Peyer's patch (tissue), 4 donors: ENCODE measurements around the gene GAS7.

Experiments used
- POLR2A ChIP-seq, 2 donors: fragments of 450-650 bp; IDR thresholded peaks; one replicate each; pipeline ENCODE4 v1.5.1; 2017; ENCODE audit warnings: antibody characterized with exemption in 2 of 2, mild to moderate bottlenecking in 2 of 2, moderate library complexity in 2 of 2
- TF ChIP-seq, protein P1 (sequence below), 6 experiments: fragments of 450-650 bp in 4 of 6; fragments of 200-600 bp in 2 of 6; sonication (generic) in 1 of 6; IDR thresholded peaks; one replicate each; pipeline ENCODE4 v1.5.1; 2017 to 2019; ENCODE audit warnings: antibody characterized with exemption in 6 of 6, mild to moderate bottlenecking in 3 of 6, moderate library complexity in 1 of 6

DNA sequence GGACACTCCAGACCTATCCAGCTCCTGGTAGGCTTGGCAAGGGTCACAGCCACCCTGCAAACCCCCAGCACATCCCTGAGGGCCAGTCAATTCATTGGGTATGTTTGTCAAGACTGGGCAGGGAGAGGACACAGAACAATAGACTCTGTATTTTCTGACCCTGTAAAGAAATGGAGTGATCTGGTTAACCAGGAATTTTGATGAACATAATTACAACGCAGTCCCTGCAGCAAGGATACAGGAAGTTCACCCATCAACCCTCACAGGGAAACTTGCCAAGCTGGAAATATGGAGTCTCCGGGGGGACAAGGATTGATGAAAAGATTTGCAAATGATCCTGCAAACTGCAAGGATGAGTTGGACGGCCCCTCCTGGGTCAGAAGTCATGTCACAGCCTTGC is 167.3 kb downstream of the GAS7 start:
- TF ChIP-seq, protein P1, sequence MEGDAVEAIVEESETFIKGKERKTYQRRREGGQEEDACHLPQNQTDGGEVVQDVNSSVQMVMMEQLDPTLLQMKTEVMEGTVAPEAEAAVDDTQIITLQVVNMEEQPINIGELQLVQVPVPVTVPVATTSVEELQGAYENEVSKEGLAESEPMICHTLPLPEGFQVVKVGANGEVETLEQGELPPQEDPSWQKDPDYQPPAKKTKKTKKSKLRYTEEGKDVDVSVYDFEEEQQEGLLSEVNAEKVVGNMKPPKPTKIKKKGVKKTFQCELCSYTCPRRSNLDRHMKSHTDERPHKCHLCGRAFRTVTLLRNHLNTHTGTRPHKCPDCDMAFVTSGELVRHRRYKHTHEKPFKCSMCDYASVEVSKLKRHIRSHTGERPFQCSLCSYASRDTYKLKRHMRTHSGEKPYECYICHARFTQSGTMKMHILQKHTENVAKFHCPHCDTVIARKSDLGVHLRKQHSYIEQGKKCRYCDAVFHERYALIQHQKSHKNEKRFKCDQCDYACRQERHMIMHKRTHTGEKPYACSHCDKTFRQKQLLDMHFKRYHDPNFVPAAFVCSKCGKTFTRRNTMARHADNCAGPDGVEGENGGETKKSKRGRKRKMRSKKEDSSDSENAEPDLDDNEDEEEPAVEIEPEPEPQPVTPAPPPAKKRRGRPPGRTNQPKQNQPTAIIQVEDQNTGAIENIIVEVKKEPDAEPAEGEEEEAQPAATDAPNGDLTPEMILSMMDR (IDR thresholded peaks at IDR 0.05) = no peak
- no peak for TF ChIP-seq POLR2A (IDR thresholded peaks at IDR 0.05)
